RWPE1 (cell line): ENCODE data around the gene ZNF155.

Source experiments
- CTCF ChIA-PET: fragments of 350-600 bp; sonication (Branson Sonifier 250); formaldehyde crosslinking; extraction: SDS; loops from one replicate; lab custom pipeline; 2021; lab: Yijun Ruan, JAX
- POLR2A ChIA-PET: fragments of 400-600 bp; formaldehyde crosslinking; extraction: SDS; loops from one replicate; lab custom pipeline; 2020; ENCODE audit warnings: antibody characterized with exemption; ENCODE audit not compliant: low non-redundant PET; lab: Yijun Ruan, JAX
- DNase-seq: peaks from one replicate; pipeline ENCODE4 v3.0.0; 2012; ENCODE audit warnings: low spot score
- H3K27ac ChIP-seq: fragments of 450-650 bp; 2 replicates; pipeline ENCODE4 v1.5.1; 2017
- TF ChIP-seq, protein P1 (sequence below): fragments of 450-650 bp; conservative IDR thresholded peaks from 2 replicates; pipeline ENCODE4 v1.5.1; 2017; ENCODE audit warnings: low read depth, mild to moderate bottlenecking

ZNF155 gene

DNA sequence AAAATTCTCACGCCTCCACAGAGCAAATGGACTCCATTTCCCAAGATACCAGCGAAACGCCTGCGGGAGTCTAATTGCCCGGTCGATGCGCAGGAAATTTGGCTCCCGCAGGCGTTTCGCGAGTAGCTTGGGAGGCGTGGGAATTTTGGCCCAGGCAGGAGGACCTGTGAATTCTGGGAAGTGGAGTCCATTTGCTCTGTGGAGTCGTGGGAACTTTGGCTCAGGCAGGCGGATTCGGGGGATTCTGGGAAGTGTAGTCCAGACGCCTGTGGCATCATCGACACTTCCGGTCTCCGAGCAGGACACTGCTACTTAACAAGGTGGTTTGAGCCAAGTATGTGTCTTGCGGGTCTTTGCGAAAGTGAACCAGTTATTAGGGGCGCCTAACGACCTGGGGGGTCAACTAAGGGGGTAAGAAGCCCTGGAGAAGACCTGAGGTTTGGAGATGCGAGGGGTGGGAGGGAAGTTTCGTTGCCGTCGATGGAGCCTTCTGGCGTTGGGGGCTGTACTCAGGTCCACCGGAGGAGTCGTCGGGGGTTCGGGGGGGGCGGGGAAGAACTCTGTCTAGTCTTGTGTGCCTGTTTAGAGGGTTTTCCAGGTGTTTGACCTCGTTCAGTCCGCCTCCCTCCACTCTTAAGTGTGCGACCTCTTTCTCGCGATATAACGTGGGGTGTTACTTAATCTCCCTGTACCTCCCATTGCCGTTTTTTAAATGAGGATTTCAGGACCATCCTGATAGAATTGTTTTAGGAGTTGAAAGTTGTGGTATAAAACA, at the start of gene ZNF155:
ZNF155 (plus strand) TSS at position 277 of the 775 bp plus-strand sequence. CDS start 4,356 bp downstream, outside the sequence.
- peak; percentile 92 for DNase-seq
- TF ChIP-seq, protein P1, sequence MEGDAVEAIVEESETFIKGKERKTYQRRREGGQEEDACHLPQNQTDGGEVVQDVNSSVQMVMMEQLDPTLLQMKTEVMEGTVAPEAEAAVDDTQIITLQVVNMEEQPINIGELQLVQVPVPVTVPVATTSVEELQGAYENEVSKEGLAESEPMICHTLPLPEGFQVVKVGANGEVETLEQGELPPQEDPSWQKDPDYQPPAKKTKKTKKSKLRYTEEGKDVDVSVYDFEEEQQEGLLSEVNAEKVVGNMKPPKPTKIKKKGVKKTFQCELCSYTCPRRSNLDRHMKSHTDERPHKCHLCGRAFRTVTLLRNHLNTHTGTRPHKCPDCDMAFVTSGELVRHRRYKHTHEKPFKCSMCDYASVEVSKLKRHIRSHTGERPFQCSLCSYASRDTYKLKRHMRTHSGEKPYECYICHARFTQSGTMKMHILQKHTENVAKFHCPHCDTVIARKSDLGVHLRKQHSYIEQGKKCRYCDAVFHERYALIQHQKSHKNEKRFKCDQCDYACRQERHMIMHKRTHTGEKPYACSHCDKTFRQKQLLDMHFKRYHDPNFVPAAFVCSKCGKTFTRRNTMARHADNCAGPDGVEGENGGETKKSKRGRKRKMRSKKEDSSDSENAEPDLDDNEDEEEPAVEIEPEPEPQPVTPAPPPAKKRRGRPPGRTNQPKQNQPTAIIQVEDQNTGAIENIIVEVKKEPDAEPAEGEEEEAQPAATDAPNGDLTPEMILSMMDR, result no peak
- CTCF ChIA-PET, result interaction anchor here (0.5 to 1.0 kb wide), 4 partner anchors 19 to 239 kb away, joined by 3 to 5 read pairs (median 4); partner anchors contain the start of gene ZNF230
- POLR2A ChIA-PET, result interaction anchor here (0.9 kb wide), 1 partner anchor 180 kb away, joined by 3 read pairs; no protein-coding TSS in a partner anchor
- H3K27ac ChIP-seq, result peak within 1 kb of the TSS; percentile 66

DNA sequence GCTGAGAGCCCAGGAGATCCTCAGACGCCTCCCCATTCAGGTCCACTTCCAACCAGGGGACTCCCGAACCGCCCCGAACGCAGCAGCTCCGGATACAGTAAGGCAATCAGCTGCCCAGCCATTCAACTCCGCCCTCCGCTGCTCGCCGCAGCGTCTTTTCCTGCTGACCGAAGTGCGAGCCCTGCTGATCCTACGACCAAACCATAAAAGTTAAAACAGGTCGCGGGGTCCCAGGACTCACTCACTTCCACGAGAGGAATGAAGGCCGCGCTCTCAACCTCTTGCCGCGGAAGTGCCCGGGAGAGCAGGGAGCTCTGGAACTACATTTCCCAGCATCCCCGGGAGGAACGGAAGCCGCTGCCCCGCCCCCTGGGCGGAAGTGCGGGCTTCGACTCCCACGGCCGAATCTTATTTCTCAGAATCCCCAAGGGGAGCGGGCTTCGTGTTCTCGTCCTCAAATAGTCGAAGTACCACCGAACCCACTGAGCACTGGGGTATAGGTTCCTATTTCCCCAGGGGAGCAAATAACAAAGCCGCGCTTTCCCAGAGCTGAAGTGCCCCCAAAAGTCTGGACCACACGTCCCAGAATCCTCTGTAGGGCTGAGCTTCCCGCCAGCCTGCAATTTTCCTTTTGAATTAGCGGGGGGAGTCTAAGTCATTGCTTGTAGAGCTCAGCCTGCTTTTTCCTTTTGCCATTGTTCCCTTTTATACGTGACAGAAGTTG, 48.8 kb upstream of the ZNF155 start, which contains the start of gene ZNF45:
ZNF45 (minus strand) TSS at position 298 of the 724 bp plus-strand sequence. CDS start 13,097 bp downstream, outside the sequence.
- peak; percentile 91 for DNase-seq
- ChIA-PET POLR2A (interaction anchor here (0.6 kb wide), 1 partner anchor 16 kb away, joined by 3 read pairs; the partner anchor contains the start of gene ZNF221), CTCF (interaction anchor here (0.6 to 0.8 kb wide), 4 partner anchors 16 to 660 kb away, joined by 3 to 4 read pairs (median 4); partner anchors contain the start of gene ZNF221)
- TF ChIP-seq, protein P1, result no peak
- peak within 1 kb of the TSS; percentile 87 for H3K27ac ChIP-seq

DNA sequence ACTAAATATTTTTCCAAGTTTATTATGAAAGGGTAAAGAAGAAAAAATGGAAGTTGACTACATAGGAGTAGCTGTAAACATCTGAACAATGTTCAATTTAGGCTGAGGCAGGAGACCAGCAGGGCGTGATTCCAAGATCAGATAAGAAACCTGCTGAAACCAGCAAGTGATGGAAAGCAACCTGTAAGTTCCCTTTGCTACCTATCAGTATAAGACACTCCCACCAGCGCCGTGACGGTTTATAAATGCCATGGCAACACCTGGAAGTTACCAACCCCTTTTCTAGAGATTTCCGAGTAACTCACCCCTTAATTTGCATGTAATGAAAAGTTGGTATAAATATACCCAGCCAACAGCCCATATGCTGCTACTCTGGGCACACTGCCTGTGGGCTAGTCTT, 47.8 kb upstream of the ZNF155 start:
- DNase-seq, result no peak
- TF ChIP-seq, protein P1, result no peak
- ChIA-PET POLR2A (no interaction called here), CTCF (interaction anchor here (0.7 kb wide), 1 partner anchor 99 kb away, joined by 3 read pairs; no protein-coding TSS in a partner anchor)
- H3K27ac ChIP-seq, result no peak overlapping the region

DNA sequence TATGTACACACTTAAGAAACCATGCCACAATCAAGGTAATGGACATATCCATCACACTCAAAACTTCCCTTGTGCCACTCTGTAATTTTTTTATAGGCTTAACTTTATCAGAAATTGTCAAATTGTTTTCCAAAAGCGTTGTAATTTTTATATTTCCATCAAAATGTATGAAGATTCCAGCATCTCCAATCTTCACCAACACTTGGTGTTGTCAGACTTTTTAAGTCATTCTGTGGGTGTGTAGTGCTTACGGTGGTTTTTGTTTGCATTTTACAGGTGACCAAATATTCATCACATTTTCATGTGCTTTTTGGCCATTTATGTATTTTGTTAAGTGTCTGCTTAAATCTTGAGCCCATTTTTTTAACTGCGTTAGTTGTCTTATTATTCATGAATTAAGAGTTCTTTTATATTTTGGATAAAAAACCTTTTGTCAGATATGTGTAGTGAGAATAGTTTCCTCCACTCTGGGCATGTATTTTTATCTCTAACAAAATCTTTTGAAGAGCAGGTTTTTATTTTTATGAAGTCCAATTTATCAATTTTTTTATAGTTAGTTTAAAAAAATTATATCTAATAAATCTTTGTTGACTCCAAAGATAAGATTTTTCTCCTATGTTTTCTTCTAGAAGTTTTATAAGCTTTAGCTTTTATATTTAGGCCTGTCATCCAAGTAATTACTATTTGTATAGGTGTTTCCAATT, 44.3 kb upstream of the ZNF155 start:
- DNase-seq, result no peak
- TF ChIP-seq, protein P1, result no peak
- H3K27ac ChIP-seq, result no peak overlapping the region
- ChIA-PET POLR2A (no interaction called here), CTCF (no interaction called here)

DNA sequence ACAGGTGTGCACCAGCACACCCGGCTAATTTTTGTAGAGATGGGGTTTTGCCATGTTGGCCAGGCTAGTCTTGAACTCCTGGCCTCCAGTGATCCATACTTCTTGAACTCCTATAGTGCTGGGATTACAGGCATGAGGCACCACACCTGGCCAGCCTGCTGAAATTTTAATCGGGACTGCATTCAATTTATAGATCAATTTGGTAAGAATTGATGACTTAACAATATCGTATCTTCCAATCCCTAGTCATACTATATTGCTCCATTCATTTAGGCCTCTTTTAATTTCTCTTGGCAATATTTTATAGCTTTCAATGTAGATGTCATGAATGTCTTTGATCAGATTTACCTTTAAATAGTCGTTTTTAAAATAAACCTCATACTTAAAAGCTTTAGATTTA, 43.3 kb upstream of the ZNF155 start:
- TF ChIP-seq, protein P1, result no peak
- H3K27ac ChIP-seq, result no peak overlapping the region
- ChIA-PET POLR2A (no interaction called here), CTCF (interaction anchor here (0.5 kb wide), 1 partner anchor 120 kb away, joined by 5 read pairs; no protein-coding TSS in a partner anchor)
- no peak for DNase-seq
